IMR-90 (cell line): ENCODE data around the gene CABP7. TPM values are rescaled to one million over a fixed set of nuclear protein-coding genes. Genes with fewer than 3 reads are reported as not detected.

Experiments
- ATAC-seq: fragments of 200-7000 bp; cut with Tn5 transposase; 2 replicates; pipeline ENCODE4 v1.9.1; 2020; ENCODE audit warnings: low read depth, mild to moderate bottlenecking, moderate library complexity
- BruUV-seq: library from RNA; stranded (reverse); fragments of 400-500 nt; replicated peaks from 2 replicates; lab custom pipeline; 2021; lab: Mats Ljungman, UMichigan
- CTCF ChIA-PET: fragments of 300-600 bp; formaldehyde crosslinking; extraction: SDS; loops from one replicate; lab custom pipeline; 2021; ENCODE audit warnings: antibody characterized with exemption; lab: Yijun Ruan, JAX
- POLR2A ChIA-PET: fragments of 300-600 bp; sonication (Branson Sonifier 250); formaldehyde crosslinking; loops from one replicate; lab custom pipeline; 2022; ENCODE audit warnings: antibody characterized with exemption; ENCODE audit not compliant: unreplicated experiment; lab: Charles Lee
- DNase-seq: peaks from one replicate; pipeline ENCODE4 v3.0.0; 2013
- H2AFZ ChIP-seq: replicated peaks from 2 replicates; pipeline ENCODE3; 2013; ENCODE audit warnings: low read length, mild to moderate bottlenecking; ENCODE audit not compliant: poor library complexity
- H2AK5ac ChIP-seq: 2 replicates; pipeline ENCODE4 v1.6.1; 2013; ENCODE audit warnings: low read depth, low read length, inconsistent platforms
- H2AK9ac ChIP-seq: replicated peaks from 2 replicates; pipeline ENCODE3; 2013; ENCODE audit warnings: mild to moderate bottlenecking, low read depth, low read length, moderate library complexity; ENCODE audit not compliant: poor library complexity
- H2BK120ac ChIP-seq: 2 replicates; pipeline ENCODE4 v1.6.1; 2013; ENCODE audit warnings: low read depth, low read length, inconsistent platforms
- H2BK15ac ChIP-seq: 3 replicates; pipeline ENCODE4 v1.6.1; 2013; ENCODE audit warnings: low read depth, low read length, inconsistent platforms
- H2BK20ac ChIP-seq: 2 replicates; pipeline ENCODE4 v1.6.1; 2013; ENCODE audit warnings: low read depth, mild to moderate bottlenecking, inconsistent platforms, low read length, moderate library complexity
- H2BK5ac ChIP-seq: 2 replicates; pipeline ENCODE4 v1.6.1; 2013; ENCODE audit warnings: mild to moderate bottlenecking, low read depth, low read length, inconsistent platforms; ENCODE audit not compliant: poor library complexity, severe bottlenecking
- H3K14ac ChIP-seq: replicated peaks from 2 replicates; pipeline ENCODE4 v1.6.1; 2013; ENCODE audit warnings: low read depth, low read length, inconsistent platforms
- H3K18ac ChIP-seq: 2 replicates; pipeline ENCODE4 v1.6.1; 2013; ENCODE audit warnings: low read depth, low read length, control low read depth
- H3K23ac ChIP-seq: 2 replicates; pipeline ENCODE4 v1.6.1; 2013; ENCODE audit warnings: low read depth, low read length, inconsistent platforms
- H3K27ac ChIP-seq: 2 replicates; pipeline ENCODE4 v1.5.1; 2013; ENCODE audit warnings: mild to moderate bottlenecking, control low read depth, low read length; ENCODE audit not compliant: insufficient read depth
- H3K27me3 ChIP-seq: 2 replicates; pipeline ENCODE4 v1.6.1; 2013; ENCODE audit warnings: low read length; ENCODE audit not compliant: control insufficient read depth, insufficient read depth
- H3K36me3 ChIP-seq: 2 replicates; pipeline ENCODE4 v1.6.1; 2013; ENCODE audit warnings: low read length, mixed read lengths; ENCODE audit not compliant: control insufficient read depth, insufficient read depth
- H3K4ac ChIP-seq: 2 replicates; pipeline ENCODE4 v1.6.1; 2013; ENCODE audit warnings: low read depth, low read length, inconsistent platforms
- H3K4me1 ChIP-seq: 2 replicates; pipeline ENCODE4 v1.6.1; 2013; ENCODE audit warnings: low read length, mixed read lengths; ENCODE audit not compliant: control insufficient read depth, insufficient read depth
- H3K4me2 ChIP-seq: 2 replicates; pipeline ENCODE4 v1.6.1; 2013; ENCODE audit warnings: low read depth, mild to moderate bottlenecking, control low read depth, low read length, moderate library complexity
- H3K4me3 ChIP-seq: 2 replicates; pipeline ENCODE4 v1.5.1; 2013; ENCODE audit warnings: low read depth, mild to moderate bottlenecking, control low read depth, low read length, moderate library complexity; ENCODE audit not compliant: insufficient read depth
- H3K56ac ChIP-seq: 2 replicates; pipeline ENCODE4 v1.6.1; 2013; ENCODE audit warnings: low read length, inconsistent platforms; ENCODE audit not compliant: insufficient read depth; ENCODE audit errors: extremely low read depth
- H3K79me1 ChIP-seq, 2 experiments: 2 replicates each; pipeline ENCODE4 v1.6.1; 2013; ENCODE audit warnings: low read length in 2 of 2, inconsistent platforms in 1 of 2, low read depth in 1 of 2
- H3K9ac ChIP-seq: 2 replicates; pipeline ENCODE4 v1.6.1; 2013; ENCODE audit warnings: low read depth, low read length, control low read depth
- H3K9me1 ChIP-seq: 2 replicates; pipeline ENCODE4 v1.6.1; 2013; ENCODE audit warnings: low read length, inconsistent platforms; ENCODE audit not compliant: insufficient read depth
- H3K9me3 ChIP-seq: 2 replicates; pipeline ENCODE4 v1.6.1; 2013; ENCODE audit warnings: low read length; ENCODE audit not compliant: control insufficient read depth, insufficient read depth
- H4K20me1 ChIP-seq: 2 replicates; pipeline ENCODE4 v1.6.1; 2013; ENCODE audit warnings: low read length, inconsistent platforms; ENCODE audit not compliant: insufficient read depth
- H4K5ac ChIP-seq: 2 replicates; pipeline ENCODE4 v1.6.1; 2013; ENCODE audit warnings: mild to moderate bottlenecking, low read depth, low read length, control low read depth
- H4K8ac ChIP-seq, 2 experiments: 2 replicates each; pipeline ENCODE4 v1.6.1; 2013; ENCODE audit warnings: low read depth in 2 of 2, low read length in 2 of 2, control low read depth in 1 of 2, inconsistent platforms in 1 of 2
- H4K91ac ChIP-seq: 2 replicates; pipeline ENCODE4 v1.6.1; 2013; ENCODE audit warnings: low read depth, low read length, inconsistent platforms; ENCODE audit not compliant: insufficient read depth
- BHLHE40 ChIP-seq: fragments of 150-350 bp; IDR thresholded peaks from 2 replicates; pipeline ENCODE4 v1.6.1; 2016; ENCODE audit warnings: mild to moderate bottlenecking, low read depth, low read length
- CEBPB ChIP-seq: IDR thresholded peaks from 2 replicates; pipeline ENCODE4 v1.6.1; 2012; ENCODE audit warnings: low read depth, low read length, improper control_type of control experiment
- CHD1 ChIP-seq: IDR thresholded peaks from 2 replicates; pipeline ENCODE4 v1.6.1; 2012; ENCODE audit warnings: low read depth, low read length, improper control_type of control experiment
- ELK1 ChIP-seq: fragments of 150-350 bp; IDR thresholded peaks from 2 replicates; pipeline ENCODE4 v1.6.1; 2016; ENCODE audit warnings: low read depth, mild to moderate bottlenecking, low read length, moderate library complexity, borderline replicate concordance
- MAFK ChIP-seq: IDR thresholded peaks from 2 replicates; pipeline ENCODE4 v1.6.1; 2012; ENCODE audit warnings: low read depth, low read length, improper control_type of control experiment
- MAZ ChIP-seq: IDR thresholded peaks from 2 replicates; pipeline ENCODE4 v1.6.1; 2012; ENCODE audit warnings: low read depth, mild to moderate bottlenecking, low read length, improper control_type of control experiment, moderate library complexity, borderline replicate concordance
- NFE2L2 ChIP-seq: fragments of 150-350 bp; IDR thresholded peaks from 2 replicates; pipeline ENCODE4 v1.6.1; 2016; ENCODE audit warnings: low read depth, mild to moderate bottlenecking, low read length
- POLR2A ChIP-seq: IDR thresholded peaks from 2 replicates; pipeline ENCODE4 v1.6.1; 2012; ENCODE audit warnings: mild to moderate bottlenecking, low read depth, low read length
- RAD21 ChIP-seq: IDR thresholded peaks from 2 replicates; pipeline ENCODE4 v1.6.1; 2012; ENCODE audit warnings: low read length, improper control_type of control experiment
- RCOR1 ChIP-seq: IDR thresholded peaks from 2 replicates; pipeline ENCODE4 v1.6.1; 2012; ENCODE audit warnings: mild to moderate bottlenecking, low read length, improper control_type of control experiment; ENCODE audit not compliant: insufficient replicate concordance
- SMC3 ChIP-seq: fragments of 150-350 bp; IDR thresholded peaks from 2 replicates; pipeline ENCODE4 v1.6.1; 2016; ENCODE audit warnings: low read depth, mild to moderate bottlenecking, antibody characterized with exemption, low read length, moderate library complexity
- WGBS, 2 experiments: methylation state at CpG; one replicate each; pipeline versions ENCODE4 v1.1.5 to v1.1.7; 2013; ENCODE audit warnings: missing lambda C conversion rate in 2 of 2; ENCODE audit not compliant: insufficient read length in 1 of 2; ENCODE audit errors: extremely low coverage in 2 of 2; 5-methylcytosine and 5-hydroxymethylcytosine counted together
- dilution Hi-C: fragments of 300-500 bp; cut with HindIII; formaldehyde crosslinking; loops from one replicate; pipeline ENCODE4 v1.14.3; 2018; ENCODE audit warnings: low sequenced_read_pairs; ENCODE audit not compliant: unreplicated experiment
- in situ Hi-C: fragments of 300-500 bp; cut with MboI; formaldehyde crosslinking; loops from 3 replicates; pipeline ENCODE4 v1.14.3; 2019; ENCODE audit warnings: low sequenced_read_pairs, inconsistent platforms, mixed read lengths
- intact Hi-C: fragments of 100-400 bp; cut with micrococcal nuclease; formaldehyde crosslinking; loops from 2 replicates; pipeline ENCODE4 v1.10.0; 2022
- polyA plus RNA-seq, 3 experiments: library from polyadenylated mRNA; depleted of rRNA; stranded (reverse); fragments of >200 nt; gene quantifications; 2 replicates each; pipeline ENCODE4 v1.2.3, GENCODE V29; 2012; ENCODE audit warnings: low replicate concordance in 1 of 3
- total RNA-seq: library from RNA; depleted of rRNA; stranded (reverse); fragments of >200 nt; gene quantifications from 2 replicates; pipeline ENCODE4 v1.2.3, GENCODE V29; 2012
- TF ChIP-seq, protein P1 (sequence below): conservative IDR thresholded peaks from 2 replicates; pipeline ENCODE4 v1.5.1; 2012; ENCODE audit warnings: mild to moderate bottlenecking, low read depth, low read length, improper control_type of control experiment

Gene CABP7
- total and polyA plus RNA-seq, 2 of the 4 experiments (the other 2 are of a cell fraction) = under 0.01 to 0.03 TPM

DNA sequence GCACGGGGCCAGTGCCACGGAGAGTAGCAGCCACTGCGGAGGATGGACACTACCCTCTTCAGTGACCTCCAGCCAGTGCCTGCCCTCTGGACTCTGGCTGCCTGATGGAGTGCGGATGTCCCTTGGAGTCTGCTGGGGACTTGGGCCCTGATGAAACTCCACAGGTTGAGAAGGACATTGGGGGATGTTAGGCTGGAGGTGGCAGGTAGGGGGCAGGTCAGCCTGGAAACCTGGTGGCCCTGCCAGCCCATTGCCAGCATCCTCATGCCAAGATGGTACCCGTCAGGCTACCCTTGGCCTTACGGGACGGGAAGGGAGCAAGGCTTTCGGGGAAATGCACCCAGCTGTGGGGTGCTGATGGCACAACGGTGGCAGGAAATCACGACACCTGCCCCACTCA, 4.0 kb downstream of the CABP7 start:
- Histone ChIP-seq H2AFZ (no peak overlapping the region), H3K27me3 (peaks cover 62% of the 10 kb centered on the region), H2AK5ac (no peak overlapping the region), H4K20me1 (peaks cover 9% of the 10 kb centered on the region), H2AK9ac (peak overlapping the region; percentile 55), H3K14ac (no peak overlapping the region), H3K36me3 (no peaks in the 10 kb centered on the region), H3K4me3 (no peak overlapping the region), H3K23ac (no peak overlapping the region), H3K9me1 (no peaks in the 10 kb centered on the region), H4K8ac (no peak overlapping the region), H3K79me1 (no peaks in the 10 kb centered on the region), H3K9ac (no peak overlapping the region), H4K91ac (no peak overlapping the region), H3K4me2 (no peak overlapping the region), H3K56ac (no peak overlapping the region), H3K9me3 (no peaks in the 10 kb centered on the region), H2BK20ac (no peak overlapping the region), H4K5ac (no peak overlapping the region), H2BK5ac (no peak overlapping the region), H2BK15ac (no peak overlapping the region), H2BK120ac (no peak overlapping the region), H3K4me1 (no peaks in the 10 kb centered on the region; the same call in 1 of the 2 replicates), H3K18ac (no peak overlapping the region), H3K27ac (no peak overlapping the region), H3K4ac (no peak overlapping the region)
- ChIA-PET CTCF (no interaction called here), POLR2A (no interaction called here)
- in situ Hi-C loops (no loop called here), intact Hi-C loops (no loop called here), dilution Hi-C loops (no loop called here)
- WGBS, 2 experiments = 82% methylated on average over 10 of the region's 10 CpGs; no CpG with 5 or more reads in 1 of the 2 experiments
- no peak for TF ChIP-seq CEBPB
- TF ChIP-seq, protein P1, sequence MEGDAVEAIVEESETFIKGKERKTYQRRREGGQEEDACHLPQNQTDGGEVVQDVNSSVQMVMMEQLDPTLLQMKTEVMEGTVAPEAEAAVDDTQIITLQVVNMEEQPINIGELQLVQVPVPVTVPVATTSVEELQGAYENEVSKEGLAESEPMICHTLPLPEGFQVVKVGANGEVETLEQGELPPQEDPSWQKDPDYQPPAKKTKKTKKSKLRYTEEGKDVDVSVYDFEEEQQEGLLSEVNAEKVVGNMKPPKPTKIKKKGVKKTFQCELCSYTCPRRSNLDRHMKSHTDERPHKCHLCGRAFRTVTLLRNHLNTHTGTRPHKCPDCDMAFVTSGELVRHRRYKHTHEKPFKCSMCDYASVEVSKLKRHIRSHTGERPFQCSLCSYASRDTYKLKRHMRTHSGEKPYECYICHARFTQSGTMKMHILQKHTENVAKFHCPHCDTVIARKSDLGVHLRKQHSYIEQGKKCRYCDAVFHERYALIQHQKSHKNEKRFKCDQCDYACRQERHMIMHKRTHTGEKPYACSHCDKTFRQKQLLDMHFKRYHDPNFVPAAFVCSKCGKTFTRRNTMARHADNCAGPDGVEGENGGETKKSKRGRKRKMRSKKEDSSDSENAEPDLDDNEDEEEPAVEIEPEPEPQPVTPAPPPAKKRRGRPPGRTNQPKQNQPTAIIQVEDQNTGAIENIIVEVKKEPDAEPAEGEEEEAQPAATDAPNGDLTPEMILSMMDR = no peak
- no peak for TF ChIP-seq RAD21
- no peak for TF ChIP-seq ELK1
- no peak for TF ChIP-seq POLR2A
- TF ChIP-seq CHD1 = no peak
- TF ChIP-seq BHLHE40 = no peak
- no peak for TF ChIP-seq MAFK
- no peak for TF ChIP-seq NFE2L2
- no peak for TF ChIP-seq SMC3
- no peak for TF ChIP-seq RCOR1
- TF ChIP-seq MAZ = no peak
- DNase-seq (no peak), ATAC-seq (no peak)
- no TSS peak for BruUV-seq
